Lower leg skin (tissue), 3 donors: ENCODE data around the gene TRAP1.

Source experiments
- POLR2A ChIP-seq, 2 donors: fragments of 450-650 bp; IDR thresholded peaks; one replicate each; pipeline ENCODE4 v1.6.1; 2016 to 2017; ENCODE audit warnings: antibody characterized with exemption in 2 of 2, mild to moderate bottlenecking in 1 of 2, moderate library complexity in 1 of 2
- TF ChIP-seq, protein P1 (sequence below), 3 donors: fragments of 450-650 bp; IDR thresholded peaks; one replicate each; pipeline ENCODE4 v1.5.1; 2016; ENCODE audit warnings: antibody characterized with exemption in 3 of 3, mild to moderate bottlenecking in 3 of 3, moderate library complexity in 2 of 3

DNA sequence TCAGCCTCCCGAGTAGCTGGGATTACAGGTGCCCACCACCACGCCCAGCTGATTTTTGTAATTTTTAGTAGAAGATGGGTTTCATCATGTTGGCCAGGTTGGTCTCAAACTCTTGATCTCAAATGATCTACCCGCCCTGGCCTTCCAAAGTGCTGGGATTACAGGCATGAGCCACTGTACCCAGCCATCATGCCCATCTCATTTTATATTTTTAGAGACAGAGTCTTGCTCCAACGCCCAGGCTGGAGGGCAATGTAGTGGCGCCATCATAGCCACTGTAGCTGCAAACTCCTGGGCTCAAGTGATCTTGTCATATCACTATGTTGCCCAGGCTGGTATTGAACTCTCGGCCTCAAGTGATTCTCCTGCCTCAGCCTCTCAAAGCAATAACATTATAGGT lies 43.2 kb upstream of the TRAP1 start:
- TF ChIP-seq, protein P1, sequence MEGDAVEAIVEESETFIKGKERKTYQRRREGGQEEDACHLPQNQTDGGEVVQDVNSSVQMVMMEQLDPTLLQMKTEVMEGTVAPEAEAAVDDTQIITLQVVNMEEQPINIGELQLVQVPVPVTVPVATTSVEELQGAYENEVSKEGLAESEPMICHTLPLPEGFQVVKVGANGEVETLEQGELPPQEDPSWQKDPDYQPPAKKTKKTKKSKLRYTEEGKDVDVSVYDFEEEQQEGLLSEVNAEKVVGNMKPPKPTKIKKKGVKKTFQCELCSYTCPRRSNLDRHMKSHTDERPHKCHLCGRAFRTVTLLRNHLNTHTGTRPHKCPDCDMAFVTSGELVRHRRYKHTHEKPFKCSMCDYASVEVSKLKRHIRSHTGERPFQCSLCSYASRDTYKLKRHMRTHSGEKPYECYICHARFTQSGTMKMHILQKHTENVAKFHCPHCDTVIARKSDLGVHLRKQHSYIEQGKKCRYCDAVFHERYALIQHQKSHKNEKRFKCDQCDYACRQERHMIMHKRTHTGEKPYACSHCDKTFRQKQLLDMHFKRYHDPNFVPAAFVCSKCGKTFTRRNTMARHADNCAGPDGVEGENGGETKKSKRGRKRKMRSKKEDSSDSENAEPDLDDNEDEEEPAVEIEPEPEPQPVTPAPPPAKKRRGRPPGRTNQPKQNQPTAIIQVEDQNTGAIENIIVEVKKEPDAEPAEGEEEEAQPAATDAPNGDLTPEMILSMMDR (IDR thresholded peaks at IDR 0.05), result no peak
- no peak for TF ChIP-seq POLR2A (IDR thresholded peaks at IDR 0.05)
